DMS 273 (cell line): ENCODE measurements around the gene RIT2.

Experiments used
- DNase-seq: peaks from one replicate; lab custom pipeline; 2025; ENCODE audit not compliant: unreplicated experiment; lab: John Stamatoyannopoulos, UW

Gene RIT2

GRCh38 chr18:43092539-43092938, 22.9 kb downstream of the RIT2 start:
- no peak for DNase-seq

- DNase-seq, result no peak
These were observed 34.1 kb downstream of the RIT2 start for GRCh38 chr18:43081396-43081795.

- no peak for DNase-seq
These were observed 34.8 kb downstream of the RIT2 start for GRCh38 chr18:43080671-43081070.

- no peak for DNase-seq
These were observed 36.1 kb downstream of the RIT2 start for GRCh38 chr18:43079422-43079821.

- no peak for DNase-seq
These were observed 36.9 kb downstream of the RIT2 start for GRCh38 chr18:43078478-43079092.

GRCh38 chr18:43077510-43078308, 37.8 kb downstream of the RIT2 start:
- DNase-seq, result no peak

GRCh38 chr18:43073771-43074170, 41.7 kb downstream of the RIT2 start:
- no peak for DNase-seq

- no peak for DNase-seq
These were observed 46.7 kb downstream of the RIT2 start for GRCh38 chr18:43068781-43069180.

- DNase-seq, result no peak
These were observed 47.9 kb downstream of the RIT2 start for GRCh38 chr18:43067570-43067969.

- no peak for DNase-seq
These were observed 53.7 kb downstream of the RIT2 start for GRCh38 chr18:43061816-43062215.

GRCh38 chr18:43061318-43061717, 54.2 kb downstream of the RIT2 start:
- no peak for DNase-seq

GRCh38 chr18:43060020-43060419, 55.5 kb downstream of the RIT2 start:
- DNase-seq, result no peak

- DNase-seq, result no peak
These were observed 60.5 kb downstream of the RIT2 start for GRCh38 chr18:43054815-43055519.

- DNase-seq, result no peak
These were observed 66.5 kb downstream of the RIT2 start for GRCh38 chr18:43049021-43049420.

GRCh38 chr18:43046322-43046721, 69.2 kb downstream of the RIT2 start:
- no peak for DNase-seq

GRCh38 chr18:43043626-43044025, 71.9 kb downstream of the RIT2 start:
- DNase-seq, result no peak

GRCh38 chr18:43040281-43040680, 75.2 kb downstream of the RIT2 start:
- DNase-seq, result no peak

- DNase-seq, result no peak
These were observed 80.6 kb downstream of the RIT2 start for GRCh38 chr18:43034683-43035500.

GRCh38 chr18:43031169-43031568, 84.3 kb downstream of the RIT2 start:
- no peak for DNase-seq

- no peak for DNase-seq
These were observed 86.1 kb downstream of the RIT2 start for GRCh38 chr18:43029414-43029813.

GRCh38 chr18:43022874-43023273, 92.6 kb downstream of the RIT2 start:
- no peak for DNase-seq
